GM19372 (cell line): Measurements from ENCODE around the gene CRACR2B.

Experiments
- ATAC-seq: cut with Tn5 transposase; IDR thresholded peaks from one replicate; pipeline ENCODE4 v1.9.1; 2021; ENCODE audit warnings: mild to moderate bottlenecking, low read depth, moderate library complexity; ENCODE audit not compliant: unreplicated experiment

The CRACR2B gene

GRCh38 chr11:863910-864827, 36.5 kb downstream of the CRACR2B start:
- no peak for ATAC-seq

DNA sequence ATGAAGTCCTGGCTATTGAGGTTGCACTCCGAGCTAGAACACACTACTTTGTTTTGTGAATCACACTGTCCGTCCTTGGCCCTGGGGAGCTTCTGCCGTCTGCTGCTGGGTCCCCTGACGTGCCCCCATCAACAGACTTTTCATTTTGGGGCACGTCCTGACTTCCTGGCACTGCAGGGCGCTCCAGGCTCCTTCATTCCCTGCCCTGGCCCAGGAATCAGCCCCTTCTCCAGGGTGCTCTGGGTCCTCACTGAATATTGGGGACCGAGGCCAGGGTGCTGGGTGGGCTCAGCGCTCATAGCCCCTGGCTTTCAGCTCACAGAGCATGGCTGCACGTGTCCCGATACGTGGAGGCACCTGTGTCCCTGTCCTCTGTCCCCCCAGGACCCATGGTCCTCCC, 37.2 kb downstream of the CRACR2B start:
- no peak for ATAC-seq

DNA sequence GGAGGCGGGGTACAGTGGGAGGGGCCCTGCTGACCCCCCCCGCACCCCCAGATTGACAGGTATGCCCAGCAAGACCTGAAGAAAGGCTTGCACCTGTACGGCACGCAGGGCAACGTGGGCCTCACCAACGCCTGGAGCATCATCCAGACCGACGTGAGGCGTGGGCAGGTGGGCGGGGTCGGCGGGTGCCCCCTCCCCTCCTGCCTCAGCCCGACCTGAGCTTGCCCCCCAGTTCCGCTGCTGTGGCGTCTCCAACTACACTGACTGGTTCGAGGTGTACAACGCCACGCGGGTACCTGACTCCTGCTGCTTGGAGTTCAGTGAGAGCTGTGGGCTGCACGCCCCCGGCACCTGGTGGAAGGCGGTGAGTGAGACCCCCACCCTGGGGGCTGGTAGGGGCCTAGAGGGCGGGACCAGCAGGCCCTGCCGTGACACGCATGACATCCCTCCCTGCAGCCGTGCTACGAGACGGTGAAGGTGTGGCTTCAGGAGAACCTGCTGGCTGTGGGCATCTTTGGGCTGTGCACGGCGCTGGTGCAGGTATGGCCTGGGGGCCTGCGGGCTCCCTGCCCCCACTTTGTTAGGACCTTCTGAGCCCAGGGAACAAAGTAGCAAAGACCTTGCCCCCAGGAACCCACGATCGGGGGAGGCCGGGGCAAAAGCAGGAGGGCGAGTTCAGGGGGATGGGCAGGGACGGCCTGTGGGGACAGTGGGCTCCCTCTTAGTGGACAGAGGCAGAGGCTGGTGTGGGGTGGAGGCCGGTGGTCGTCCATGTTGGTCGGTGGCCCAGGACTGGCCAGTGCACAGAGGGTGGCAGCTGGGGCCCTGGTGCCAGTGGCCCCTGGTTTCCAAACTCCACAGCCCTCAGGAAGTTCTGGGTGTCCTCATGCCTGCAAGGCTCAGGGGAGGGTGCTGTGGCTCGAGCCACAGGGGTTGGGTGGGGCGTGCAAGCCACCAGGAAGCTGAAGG, 38.0 kb downstream of the CRACR2B start:
- no peak for ATAC-seq

DNA sequence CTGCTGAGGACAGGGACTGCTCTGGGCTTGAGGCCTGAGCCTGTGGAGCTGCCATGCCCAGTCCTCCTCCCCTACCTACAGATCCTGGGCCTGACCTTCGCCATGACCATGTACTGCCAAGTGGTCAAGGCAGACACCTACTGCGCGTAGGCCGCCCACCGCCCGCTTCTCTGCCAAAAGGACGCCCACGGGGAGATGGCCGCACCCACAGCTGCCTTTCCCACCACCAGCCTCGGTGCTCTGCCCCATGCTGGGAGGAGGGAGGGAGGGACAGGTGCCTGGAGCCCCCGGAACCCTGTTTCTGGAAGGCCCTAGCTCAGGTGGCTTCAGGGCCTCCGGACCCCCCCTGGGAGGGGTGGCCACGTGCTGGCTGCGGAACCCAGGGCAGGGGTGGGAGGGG, 38.8 kb downstream of the CRACR2B start:
- ATAC-seq: no peak

DNA sequence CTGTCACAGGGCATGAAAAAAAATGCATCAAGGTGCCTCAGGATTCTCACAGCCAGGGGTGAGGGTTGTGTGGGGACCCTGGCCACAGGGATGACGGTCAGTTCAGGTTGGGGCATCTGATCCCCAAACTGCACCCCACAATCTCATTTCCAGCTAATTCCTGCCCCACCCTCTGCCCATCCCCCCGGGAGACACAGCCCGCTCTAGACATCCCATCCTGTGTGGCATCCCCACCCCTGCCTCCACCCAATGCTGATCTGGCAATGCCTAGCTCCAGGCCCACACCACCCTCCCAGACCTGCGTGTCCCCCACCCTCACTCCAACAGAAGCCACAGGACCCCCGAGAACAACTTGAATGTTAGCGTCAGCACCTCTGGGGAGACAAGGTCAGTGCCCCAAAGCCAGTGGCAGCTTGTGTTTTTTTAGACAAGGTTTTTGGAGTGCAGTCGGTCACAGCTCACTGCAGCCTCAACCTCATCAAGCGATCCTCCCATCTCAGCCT, 40.2 kb downstream of the CRACR2B start:
- ATAC-seq: no peak

DNA sequence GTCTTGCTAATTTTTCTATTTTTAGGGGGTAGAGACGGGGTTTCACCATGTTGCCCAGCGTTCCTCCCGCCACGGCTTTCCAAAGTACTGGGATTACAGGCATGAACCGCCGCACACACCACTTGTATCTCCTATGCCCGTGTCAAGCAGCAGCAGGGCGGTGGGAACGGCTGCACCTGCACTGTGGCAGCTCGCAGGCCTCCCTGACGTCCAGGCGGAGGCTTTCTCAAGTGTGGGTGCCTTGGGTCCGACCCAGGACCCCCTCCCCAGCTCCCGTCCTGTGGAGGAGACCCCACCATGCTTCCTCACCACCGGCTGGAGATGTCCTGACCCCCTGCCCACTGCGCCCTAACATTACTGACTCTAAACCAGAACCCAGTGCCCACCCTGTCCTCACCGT, 40.7 kb downstream of the CRACR2B start:
- ATAC-seq: no peak

DNA sequence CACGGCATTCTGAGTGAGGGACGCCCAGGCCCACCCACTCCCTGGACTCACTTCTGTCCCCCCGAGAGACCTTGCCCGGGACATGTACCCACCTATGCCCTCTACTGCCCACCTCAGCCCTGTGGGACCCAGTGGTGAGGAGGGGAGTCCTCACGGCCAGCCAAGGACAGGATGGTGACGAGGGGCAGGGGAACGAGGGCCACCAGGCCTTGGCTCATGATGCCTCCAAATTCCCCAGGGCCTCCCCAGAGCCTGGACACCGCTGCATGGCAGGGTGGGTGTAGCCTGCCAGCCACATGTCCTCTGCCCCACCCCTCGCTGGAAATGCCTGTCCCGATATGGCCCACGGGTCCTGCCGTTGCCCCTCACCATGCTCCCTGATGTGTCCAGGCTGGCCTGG, 41.1 kb downstream of the CRACR2B start:
- ATAC-seq: no peak

DNA sequence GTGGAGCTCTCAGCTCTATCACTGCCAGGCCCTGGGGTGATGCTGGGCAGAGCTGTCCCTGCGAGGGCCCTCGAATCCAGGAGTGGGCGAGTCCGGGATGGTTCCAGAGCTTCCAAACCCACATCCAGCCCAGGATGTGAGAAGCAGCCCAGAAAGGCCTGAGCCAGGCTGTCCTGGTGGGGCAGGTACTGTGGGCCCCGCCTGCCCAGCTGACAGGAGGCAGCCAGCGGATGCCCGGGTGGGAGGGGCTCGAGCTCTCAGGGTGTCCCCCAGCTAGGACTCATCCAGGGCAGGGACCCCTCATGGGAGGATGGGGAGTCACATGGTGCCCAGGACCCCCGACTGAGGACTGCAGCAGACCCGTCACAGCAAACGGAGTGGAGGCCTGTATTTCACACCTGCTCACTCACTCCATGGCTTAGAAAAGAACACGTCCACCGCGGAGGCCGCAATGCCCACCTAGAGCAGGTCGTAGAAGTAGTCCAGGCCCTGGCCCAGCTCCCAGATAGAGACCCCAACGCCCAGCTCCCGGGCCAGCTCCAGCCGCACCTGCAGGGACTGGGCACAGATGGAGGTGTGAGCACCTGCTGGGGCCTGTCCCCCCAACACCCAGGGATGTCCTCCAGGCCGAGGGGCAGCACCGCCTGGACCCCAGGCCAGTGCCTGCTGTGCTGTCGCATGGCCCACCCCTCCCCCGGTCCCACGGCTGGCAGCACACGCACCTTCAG, 41.8 kb downstream of the CRACR2B start:
- ATAC-seq: no peak

GRCh38 chr11:870127-870413, 42.4 kb downstream of the CRACR2B start:
- ATAC-seq: no peak

DNA sequence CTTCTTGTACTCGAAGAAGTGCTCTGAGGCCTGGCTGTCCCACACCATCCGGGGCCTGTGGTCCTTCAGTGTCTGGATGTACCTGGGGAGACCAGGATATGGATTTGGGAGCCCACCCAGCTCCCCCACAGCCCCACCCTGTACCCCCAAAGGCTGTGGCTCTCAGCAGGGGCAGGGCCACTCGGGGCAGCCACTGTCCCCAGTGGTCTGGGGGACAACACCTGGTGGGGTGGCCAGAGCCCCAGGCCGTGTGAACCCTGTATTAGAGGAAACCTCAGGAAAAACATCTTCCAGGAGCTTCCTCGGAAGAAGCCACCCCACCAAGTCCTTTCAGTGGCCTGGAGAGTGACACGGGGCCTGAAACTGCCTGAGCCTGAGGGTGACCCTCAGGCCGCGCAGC, 42.7 kb downstream of the CRACR2B start:
- ATAC-seq: no peak

- no peak for ATAC-seq
These were observed 43.8 kb downstream of the CRACR2B start for GRCh38 chr11:871472-871871.

DNA sequence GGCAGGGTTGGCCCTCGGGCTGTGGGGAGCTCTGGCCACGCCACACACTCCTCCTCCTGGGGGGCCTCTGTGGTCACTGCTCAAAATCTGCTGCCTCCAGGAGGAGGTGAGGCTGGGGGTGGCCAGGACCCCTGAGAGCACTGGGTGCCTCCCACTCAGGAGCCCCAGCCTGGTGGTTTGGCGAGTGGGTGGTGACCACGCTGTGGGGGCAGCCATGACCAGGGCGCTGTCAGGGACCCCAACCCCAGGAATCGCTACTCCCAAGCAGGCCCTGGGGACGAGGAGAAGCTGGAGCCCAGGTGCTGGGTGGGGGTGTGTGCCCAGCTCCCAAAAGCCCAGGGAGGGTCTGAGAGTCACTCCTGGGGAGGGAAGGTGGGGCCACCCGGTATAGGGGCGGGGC, 45.1 kb downstream of the CRACR2B start:
- ATAC-seq: no peak

- no peak for ATAC-seq
These were observed 46.0 kb downstream of the CRACR2B start for GRCh38 chr11:873706-874105.

DNA sequence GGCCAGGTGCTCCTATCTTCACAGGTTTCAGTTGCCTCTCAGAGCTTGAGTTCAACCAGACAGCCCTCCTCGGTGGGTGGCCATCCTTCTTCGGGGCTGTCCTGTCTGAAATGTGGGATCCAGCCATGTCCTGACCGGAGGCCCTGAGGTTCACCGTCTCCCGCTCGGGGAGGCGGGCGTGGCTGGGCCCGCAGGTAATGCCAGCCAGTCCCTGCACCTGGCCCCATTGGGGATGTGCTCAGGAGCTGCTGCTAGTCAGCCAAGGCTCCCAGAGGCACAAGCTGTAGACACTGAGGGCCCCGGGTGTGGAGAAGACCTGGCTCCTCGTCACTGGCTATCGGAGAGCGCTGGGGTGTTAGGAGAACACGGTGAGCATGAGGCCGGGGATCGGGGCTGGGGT, 47.5 kb downstream of the CRACR2B start:
- no peak for ATAC-seq

DNA sequence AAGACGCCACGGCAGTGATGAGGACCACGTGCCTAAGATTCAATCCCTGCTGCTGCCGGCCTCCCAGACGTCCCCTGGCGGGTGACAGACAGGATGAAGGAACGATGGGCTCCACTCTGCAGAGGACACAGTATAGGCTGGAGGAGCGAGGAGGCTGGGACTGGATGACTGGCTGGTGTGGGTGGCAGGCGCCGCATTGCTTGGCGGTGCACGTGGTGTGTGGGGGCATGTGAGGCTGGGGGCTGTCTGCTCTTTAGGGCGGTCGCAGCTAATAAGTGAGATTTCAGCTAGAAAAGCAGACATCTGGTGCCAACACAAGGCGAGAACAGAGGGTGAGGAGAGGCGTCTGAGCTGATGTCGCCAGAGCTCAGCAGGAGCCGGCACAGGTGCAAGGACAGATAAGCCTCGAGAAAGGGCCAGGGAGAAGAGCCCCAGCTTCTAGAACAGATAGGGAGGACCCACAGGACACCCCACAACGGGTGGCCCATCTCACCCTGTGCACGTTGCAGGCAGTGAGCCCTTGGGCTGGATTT, 48.1 kb downstream of the CRACR2B start:
- ATAC-seq: no peak

DNA sequence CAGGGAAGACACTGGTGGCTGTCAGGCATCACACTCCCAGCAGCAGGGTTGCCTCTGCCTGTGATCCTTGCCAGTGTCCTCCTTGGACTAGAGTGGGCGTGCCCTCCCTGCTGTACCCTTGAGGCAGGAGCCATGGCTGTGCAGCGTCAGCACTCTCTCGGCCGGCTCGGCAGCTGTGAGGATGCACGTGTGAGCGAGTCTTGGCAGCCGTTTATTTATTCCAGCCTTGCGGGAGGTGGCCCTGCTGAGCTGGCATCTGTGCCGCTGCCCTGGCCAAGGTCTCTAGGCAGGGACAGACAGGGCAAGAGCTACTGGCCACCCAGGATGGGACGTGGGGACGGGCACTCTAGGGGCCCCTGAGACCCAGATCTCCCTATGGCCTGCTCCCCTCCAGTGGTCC, 48.8 kb downstream of the CRACR2B start:
- ATAC-seq: no peak

DNA sequence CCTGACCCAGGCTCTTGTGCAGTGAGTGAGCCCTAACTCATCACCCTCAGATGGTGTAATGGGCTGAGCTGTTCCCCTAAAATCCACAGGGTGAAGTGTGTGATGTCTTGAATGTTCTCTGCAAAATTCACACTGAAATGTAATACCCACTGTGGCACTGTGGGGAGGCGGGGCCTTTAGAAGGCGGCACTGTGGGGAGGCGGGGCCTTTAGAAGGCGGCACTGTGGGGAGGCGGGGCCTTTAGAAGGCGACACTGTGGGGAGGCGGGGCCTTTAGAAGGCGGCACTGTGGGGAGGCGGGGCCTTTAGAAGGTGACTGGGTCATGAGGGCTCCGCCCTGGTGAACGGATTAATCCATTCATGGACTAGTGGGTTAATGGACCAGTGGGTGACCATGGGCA, 49.8 kb downstream of the CRACR2B start:
- ATAC-seq: no peak

DNA sequence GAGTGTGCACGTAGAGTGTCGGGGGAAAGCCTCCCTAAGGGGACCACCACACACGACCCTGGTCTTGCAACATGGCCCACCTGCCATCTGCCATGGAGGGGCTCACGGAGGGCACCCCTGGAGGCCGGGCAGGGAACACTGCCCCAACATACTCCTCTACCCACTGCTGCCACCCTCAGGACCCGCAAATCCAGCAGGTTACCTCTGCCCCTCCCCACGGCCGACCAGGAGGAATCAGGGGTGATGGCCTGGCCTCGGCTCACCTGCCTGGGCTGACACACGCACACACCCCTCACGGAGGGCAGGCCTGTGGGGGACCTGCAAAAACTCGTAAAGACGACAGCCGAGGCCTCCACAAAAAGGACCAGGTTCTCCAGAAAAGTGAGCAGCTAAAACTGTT, 52.7 kb downstream of the CRACR2B start:
- no peak for ATAC-seq
